Measurements from ENCODE around the gene C15orf39. TPM values are rescaled to one million over a fixed set of nuclear protein-coding genes. Genes with fewer than 3 reads are reported as not detected.

C15orf39 gene
- total RNA-seq, 2 donors from 2014 or later = 23.1 to 26.9 TPM

DNA sequence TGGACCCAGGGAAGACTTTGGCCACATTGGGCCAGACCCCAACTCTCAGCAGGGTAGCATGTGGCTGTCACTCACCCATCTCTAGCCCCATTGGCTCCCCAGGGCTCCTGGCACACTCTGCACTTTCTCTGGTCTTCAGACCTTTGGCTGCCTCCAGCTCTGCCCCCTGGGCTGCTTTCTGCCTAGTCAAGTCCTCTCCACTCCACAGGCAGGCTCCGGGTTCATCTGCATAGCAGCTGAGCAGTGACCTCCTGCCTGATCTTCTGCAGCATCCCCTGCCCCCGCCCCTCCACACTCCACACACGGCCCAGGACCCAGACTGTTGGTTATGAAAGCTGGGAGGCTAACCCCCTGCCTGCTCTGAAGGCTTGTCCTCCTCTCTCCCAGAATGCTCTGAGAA is 8.4 kb upstream of the C15orf39 start:
- no peak for ATAC-seq
- DNase-seq = no peak
- intact Hi-C loops (cut with DNase I, micrococcal nuclease) = no loop called here

DNA sequence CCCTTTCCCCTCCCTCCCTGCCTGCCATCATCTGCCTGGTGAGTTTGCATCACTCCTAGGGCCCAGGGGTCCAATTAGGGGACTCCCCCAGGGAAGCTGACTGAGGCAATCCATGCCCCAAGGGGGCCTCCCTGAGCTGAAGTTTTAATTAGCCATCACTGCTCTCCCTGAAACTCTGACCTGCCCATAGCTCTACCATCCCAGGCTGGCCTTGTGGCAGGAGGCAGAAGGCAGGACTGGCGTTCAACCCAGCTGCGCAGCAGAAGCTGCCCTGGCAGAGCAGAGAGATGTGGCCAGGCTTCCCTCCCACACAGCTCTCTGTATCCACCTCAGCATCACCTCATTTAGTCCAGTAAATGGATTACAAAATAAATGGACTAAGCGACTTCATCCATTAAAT is 7.7 kb upstream of the C15orf39 start:
- ATAC-seq = no peak
- intact Hi-C loops (cut with DNase I, micrococcal nuclease) = no loop called here

DNA sequence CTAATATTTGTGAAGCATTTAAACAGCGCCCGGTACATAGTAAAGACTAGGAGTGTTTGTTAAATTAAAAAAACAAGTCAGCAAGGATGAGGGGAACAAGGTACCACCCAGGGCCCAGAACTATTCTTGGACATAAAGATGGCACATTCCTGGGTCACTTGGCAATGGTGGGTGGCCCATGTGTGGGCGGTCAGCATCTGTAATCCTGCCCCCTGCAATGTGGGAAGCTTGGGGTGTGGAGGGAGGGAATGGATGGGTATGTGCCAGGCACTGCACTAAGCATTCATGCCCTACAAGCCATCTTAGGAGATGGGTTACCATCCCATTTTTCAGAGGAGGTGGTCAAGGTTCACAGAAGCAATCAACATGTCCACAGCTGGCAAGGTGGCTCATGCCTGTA is 7.3 kb upstream of the C15orf39 start:
- intact Hi-C loops (cut with DNase I, micrococcal nuclease) = no loop called here
- DNase-seq (no peak), ATAC-seq (no peak)

More for the DNA sequence above, 7.7 kb upstream of the C15orf39 start:
- DNase-seq = no peak

DNA sequence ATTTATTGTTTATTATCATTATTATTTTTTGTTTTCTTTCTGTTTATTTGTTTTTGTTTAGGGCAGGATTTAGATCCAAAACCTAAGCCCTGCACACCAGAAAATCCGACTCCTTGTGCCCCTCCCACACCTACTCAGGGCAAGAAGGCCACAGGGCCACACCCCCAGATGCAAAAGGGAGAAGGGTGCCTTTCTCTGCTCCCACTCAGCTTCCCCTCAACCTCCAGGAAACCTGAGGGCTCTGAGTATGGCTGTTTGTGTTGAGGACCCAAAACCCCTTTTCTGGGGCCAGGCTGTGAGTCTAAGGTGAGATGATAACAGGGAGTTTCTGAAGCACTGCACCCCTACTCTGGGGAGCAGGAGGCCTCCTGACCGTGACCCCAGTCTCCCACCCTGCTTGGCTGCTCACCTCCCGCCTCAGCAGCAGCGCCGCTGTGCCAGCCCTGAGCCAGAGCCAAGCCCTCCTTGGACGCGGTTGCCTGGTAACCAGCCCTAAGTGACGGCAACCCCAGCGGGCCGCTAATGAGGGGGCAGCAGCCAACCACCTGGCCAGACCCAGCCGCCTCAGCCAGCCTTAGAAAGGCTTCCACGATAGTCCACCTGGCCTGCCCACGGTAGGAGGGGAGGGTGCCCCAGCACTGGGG is 6.4 kb upstream of the C15orf39 start:
- DNase-seq (peak in 1 of 2 donors; percentile 34), ATAC-seq (peak; percentile 33)
- intact Hi-C loops (cut with DNase I, micrococcal nuclease) = no loop called here

DNA sequence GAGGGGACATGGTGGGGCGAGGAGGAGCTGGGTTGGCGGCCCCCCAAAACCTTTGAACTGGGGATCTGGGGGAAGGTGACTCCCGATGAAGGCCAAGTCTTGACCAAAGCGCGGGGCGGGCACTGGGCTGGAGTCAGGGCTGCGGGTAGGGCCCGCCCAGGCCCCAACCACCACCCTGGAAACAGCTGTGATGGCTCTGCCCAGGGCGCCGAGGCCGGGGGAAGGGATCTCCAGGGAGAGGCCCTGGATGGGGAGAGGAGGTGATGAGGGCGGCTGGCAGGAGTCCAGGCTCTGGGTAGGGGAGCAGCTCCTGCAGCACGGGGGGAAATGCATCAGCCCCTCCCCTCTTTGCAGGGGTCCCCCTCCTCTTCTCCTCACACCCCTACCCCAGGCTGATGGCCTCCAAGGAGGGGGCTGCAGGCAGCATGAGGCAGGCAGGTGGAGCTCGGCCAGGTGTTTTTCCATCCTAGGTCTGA is 5.9 kb upstream of the C15orf39 start:
- DNase-seq (peak in 1 of 2 donors; percentile 32), ATAC-seq (peak; percentile 20)
- intact Hi-C loops (cut with DNase I, micrococcal nuclease) = no loop called here

DNA sequence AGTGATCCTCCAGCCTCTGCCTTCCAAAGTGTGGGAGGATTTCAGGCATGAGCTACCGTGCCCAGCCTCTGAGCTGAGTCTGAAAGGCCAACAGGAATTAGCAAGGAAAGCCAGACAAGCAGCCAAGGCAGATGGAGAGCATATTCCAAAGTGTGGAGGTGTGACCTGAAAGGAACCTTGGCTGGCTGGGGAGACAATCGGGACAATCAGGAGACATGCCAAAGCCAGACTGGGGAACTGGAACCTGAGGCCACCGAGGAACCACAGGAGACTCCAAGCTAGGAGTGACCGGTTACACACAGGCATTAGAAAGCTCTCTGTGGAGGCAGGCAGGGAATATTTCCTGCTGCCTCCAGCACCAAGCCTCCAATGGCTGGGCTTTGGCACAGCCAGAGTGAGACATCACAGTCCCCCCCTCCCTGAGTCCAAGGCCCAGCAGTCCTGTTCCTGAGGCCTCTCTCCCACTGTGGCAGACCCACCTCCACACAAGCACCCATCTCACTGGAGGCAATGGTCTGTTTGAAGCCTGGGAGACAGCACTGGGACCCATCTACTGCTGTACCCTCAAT is 4.5 kb upstream of the C15orf39 start:
- intact Hi-C loops (cut with DNase I, micrococcal nuclease) = no loop called here
- ATAC-seq (no peak), DNase-seq (no peak)

DNA sequence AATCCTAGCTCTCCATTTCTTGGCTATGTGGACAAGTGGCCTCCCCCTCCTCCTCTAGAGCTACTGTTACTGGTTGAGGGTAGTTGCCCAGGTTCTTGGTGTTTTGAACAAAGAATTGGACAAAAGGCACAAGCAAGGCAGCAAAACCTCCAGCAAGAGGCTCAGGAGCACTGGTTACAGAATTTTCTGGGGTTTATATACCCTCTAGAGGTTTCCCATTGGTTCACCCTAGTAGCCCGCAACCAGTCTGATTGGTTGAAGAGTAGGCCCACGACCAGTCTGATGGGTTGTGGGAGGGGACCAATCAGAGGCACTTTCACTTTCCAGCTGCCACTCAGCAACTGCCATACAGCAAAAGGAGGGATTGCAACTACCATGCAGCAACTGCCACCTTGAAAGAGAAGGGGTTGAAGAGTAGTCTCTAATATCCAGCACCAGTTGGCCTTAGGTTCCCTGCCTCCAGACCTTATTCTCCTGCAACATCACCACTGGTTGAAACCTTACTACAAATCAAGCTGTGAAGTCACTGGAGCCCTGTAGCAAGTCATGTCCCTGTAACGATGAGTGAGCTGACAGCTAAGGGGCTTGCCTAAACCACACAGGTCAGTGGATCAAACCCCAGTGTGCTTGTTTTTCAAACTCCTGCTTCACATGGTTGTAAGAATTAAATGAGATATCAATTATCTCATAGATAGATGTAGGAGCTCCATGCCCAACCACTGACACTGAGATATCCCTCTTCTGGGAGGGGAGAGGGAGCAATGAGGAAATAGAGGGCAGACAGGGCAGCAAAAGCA is 2.9 kb upstream of the C15orf39 start:
- no peak for ATAC-seq
- DNase-seq = peak in 1 of 2 donors; percentile 63
- intact Hi-C loops (cut with DNase I, micrococcal nuclease) = no loop called here

DNA sequence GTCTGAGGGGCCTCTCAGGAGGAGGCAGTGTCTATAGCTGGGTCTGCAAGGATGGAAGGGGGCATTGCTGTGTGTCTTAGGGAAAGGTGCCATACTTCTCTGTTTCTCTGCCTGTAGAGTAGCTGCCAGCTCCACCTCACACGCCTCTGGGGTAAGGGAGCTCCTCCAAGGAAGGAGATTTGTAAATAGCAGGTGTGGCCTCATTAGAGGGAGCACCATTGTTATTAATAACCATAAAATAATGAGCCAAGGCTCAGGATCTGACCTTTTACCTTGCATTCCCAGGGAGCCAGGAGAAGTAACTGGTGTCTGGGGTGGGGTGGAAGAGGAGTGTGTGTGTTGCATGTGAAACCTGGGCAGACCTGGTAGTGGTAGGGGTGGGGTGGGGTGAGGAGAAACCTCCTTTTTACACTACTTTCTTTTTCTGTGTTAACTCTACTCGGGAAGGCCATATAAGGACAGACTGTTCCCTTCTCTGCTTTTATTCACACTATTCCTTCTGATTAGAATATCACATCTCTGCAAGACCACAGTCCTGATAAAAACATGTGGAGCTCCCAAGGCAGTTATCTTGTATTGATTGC is 2.2 kb upstream of the C15orf39 start:
- DNase-seq = no peak
- intact Hi-C loops (cut with DNase I, micrococcal nuclease) = no loop called here
- ATAC-seq = no peak

DNA sequence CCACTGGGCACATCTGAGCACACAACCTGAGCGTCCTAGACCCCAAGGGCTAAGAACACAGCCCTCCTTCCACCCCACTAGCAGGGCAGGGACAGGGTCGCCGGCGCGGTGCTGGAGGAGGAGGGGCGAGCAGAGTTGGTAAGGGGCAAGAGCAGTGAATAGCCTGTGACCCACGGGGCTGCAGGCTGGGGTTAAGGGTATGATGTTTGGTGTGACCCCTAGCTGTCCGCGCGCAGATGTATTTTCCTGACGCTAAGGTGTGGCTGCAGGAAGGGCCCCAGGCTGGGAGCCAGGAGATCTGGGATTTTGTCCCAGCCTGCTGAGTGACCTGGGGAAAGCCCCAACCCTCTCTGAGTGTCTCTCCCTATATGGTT is 1.3 kb upstream of the C15orf39 start:
- intact Hi-C loops (cut with DNase I, micrococcal nuclease) = loop anchor here (5.0 kb wide), 1 partner anchor 158 kb away; no protein-coding TSS in a partner anchor
- ATAC-seq (no peak), DNase-seq (no peak)

DNA sequence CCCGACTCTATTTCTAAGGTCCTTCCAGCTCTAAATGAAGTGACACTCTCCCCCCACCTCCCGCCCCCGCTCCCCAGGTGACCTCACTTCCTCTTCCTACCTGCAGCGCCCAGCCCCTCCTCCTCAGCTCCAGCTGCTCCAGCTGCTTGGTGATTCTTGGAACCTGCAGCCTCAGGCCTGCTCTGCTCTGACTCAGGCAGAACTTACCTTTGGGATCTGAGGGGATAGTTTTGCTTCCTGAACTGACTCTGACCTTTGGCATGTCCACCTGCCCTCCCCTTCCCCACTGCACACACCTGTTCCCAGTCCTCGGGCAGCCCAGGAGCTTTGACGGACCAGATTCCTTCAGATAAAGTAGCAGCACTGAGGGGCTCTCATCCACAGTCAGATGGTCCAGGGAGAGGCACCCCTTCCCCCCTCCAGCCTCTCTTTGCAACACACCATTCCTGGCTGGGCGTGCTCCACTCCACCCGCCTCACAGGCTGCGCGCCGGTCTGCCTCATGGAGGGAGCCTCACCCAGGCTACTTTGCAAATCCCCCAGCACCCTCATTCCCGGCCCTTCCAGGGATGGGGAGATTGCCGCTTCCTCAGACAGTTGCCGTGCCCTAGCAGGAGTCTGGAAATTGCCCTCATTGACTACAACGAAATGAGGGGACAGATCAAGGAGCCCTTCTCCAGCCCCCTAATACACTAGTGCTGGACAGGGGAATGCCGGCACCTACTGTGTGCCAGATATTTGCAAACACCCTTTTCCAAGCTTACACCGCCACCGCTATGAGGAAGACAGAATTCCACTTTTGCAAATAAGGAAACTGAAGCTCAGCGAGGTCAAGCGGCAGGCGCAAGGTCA is 692 bp upstream of the C15orf39 start:
- ATAC-seq (peak; percentile 54), DNase-seq (peak; percentile 86 to 90)
- intact Hi-C loops (cut with DNase I, micrococcal nuclease) = loop anchor here (5.0 kb wide), 1 partner anchor 159 kb away; no protein-coding TSS in a partner anchor

DNA sequence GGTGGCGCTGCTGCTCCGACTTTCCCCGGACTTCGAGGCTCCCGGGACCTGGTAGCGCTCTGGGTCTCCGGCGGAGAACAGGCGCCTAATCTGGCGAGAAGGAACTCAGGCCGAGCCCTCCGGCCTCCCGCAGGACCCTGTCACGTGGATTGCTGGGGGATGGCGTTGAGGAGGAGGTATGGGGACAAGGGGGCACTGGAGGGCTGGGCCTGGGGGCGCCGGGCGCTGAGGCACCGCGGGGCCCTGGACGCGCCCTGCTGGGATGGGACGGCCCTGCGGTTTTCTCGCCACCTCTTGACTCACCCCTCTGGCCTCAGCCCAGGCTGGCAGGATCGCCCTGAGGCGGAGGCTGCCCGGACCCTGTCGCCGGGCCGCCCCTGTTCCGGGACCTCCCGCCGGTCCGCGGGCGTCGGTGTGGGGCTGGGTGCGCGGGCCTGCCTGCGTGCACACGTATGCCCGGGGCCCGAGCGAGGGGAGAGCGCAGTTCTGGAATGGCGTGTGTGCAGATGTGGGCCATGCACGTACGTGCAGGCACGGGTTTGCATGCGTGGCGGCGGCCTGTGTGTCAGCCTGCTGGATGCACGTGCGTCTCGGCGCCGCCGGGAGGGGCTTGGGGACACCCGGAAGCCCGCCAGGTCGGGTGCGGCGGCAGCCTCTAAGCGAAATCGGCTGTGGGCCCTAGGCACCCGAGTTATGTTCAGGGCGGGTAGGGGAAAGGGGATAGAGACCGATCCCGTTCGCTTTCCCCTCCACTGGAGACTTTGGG is 752 bp downstream of the C15orf39 start:
- ATAC-seq (peak; percentile 50), DNase-seq (peak; percentile 88 to 91)
- intact Hi-C loops (cut with DNase I, micrococcal nuclease) = loop anchor here (5.0 kb wide), 1 partner anchor 160 kb away; no protein-coding TSS in a partner anchor

DNA sequence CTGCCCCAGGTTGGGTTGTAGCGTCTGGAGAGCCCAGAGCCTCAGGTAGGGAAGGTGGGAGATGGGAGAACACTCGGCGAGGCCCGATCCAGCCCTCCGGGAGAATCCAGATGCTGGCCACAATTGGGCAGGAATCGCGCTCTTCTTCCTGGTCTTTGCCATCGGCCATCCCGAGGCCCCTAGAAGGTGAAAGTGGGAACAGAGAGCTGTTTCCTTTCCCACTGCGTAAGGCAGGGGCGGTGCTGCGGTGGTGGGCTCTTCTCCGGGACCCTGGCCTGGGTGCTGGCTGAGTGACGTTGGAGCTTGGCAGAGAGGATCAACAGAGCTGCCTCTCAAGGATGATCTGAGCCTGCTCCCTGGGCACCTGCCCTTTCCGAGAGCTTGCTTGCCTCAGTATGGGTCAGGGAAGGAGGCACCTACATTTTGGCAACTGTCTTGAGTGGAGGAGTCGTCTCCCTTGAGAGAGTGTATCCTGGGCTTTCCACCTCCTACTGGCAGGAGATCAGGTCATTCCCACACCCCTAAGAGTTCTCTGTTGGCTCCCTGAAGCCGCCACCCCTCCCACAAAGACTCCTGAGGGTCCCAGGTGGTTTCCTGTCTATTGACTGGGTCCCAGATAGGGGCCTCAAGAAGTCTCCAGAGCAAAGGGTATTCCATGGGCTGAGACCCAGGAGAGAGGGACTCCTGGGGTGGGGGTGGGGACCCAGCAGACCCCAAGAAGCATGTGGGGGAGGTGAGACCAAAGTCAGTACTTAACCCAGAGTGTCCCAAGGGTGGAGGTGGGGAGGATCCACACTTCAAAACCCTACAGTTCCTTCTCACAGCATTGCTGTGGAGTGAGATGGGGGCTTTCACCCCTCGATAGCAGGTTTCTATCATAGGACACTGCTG is 1.6 kb downstream of the C15orf39 start:
- no peak for ATAC-seq
- intact Hi-C loops (cut with DNase I, micrococcal nuclease) = loop anchor here (5.0 kb wide), 1 partner anchor 161 kb away; no protein-coding TSS in a partner anchor
- DNase-seq = peak; percentile 36 to 43

DNA sequence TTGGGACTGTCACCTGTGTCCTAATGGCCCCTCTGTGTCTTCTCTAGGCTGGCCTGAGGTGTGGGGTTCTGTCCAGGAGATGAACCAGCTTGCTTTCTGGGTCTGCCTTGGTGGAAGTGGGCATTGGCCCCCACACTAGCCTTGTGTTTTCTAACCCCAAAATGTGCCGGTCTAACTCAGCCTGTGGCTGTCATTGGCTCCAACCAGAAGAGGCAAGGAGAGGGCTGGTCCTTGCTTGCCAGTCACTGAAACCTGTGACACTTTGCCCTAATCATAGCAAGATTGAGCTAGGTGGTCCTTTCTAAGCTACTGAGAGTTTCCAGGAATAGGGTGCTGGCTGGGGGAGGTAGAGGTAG is 2.2 kb downstream of the C15orf39 start:
- ATAC-seq (no peak), DNase-seq (no peak)
- intact Hi-C loops (cut with DNase I, micrococcal nuclease) = loop anchor here (2.0 to 5.0 kb wide), 2 partner anchors 162 to 173 kb away; no protein-coding TSS in a partner anchor

DNA sequence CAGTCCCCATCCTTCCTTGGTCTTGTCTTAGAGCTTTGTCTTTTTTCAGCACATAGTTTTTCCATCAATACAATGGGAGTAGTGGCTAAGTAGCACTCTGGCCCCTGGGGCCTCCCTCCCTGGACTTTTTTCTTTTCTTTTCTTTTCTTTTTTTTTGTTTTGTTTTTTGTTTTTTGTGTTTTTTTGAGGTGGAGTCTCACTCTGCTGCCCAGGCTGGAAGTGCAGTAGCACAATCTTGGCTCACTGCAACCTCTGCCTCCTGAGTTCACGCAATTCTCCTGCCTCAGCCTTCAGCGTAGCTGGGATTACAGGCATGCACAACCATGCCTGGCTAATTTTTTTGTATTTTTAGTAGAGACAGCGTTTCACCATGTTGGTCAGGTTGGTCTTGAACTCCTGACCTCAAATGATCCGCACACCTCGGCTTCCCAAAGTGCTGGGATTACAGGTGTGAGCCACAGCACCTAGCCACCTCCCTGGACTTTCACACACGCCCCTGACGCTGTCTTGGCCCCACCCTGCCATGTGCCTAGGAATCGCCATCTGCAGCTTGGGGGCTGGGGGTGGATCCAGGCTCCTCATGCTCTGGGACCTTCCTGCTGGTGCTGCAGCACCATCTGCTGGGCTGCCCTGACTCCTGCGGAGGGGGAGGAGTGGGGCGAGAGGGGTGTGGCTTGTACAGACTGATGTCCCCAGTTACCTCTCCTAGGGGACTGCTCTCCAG is 2.8 kb downstream of the C15orf39 start:
- peak; percentile 62 for ATAC-seq

DNA sequence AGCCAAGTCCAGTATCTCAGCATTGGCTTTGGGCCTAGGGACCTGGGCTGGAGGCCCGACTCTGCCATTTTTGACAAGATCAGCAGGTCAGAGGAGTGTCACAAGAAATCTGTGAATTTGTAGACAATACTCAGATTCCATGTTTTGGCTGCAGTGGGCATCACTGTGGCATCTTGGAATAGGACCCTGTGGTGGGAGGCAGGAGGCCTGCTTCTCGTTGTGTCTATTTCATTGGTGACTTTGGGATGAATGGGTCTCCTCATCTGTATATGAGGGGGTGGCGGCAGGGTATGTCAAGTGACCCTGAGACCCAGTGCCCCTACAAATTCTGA is 3.3 kb downstream of the C15orf39 start:
- ATAC-seq = no peak
- intact Hi-C loops (cut with DNase I, micrococcal nuclease) = loop anchor here (2.0 to 5.0 kb wide), 2 partner anchors 173 to 174 kb away; no protein-coding TSS in a partner anchor
- no peak for DNase-seq

More for the DNA sequence above, 2.8 kb downstream of the C15orf39 start:
- intact Hi-C loops (cut with DNase I, micrococcal nuclease) = loop anchor here (2.0 to 5.0 kb wide), 3 partner anchors 162 to 174 kb away; no protein-coding TSS in a partner anchor
- peak; percentile 95 to 96 for DNase-seq

DNA sequence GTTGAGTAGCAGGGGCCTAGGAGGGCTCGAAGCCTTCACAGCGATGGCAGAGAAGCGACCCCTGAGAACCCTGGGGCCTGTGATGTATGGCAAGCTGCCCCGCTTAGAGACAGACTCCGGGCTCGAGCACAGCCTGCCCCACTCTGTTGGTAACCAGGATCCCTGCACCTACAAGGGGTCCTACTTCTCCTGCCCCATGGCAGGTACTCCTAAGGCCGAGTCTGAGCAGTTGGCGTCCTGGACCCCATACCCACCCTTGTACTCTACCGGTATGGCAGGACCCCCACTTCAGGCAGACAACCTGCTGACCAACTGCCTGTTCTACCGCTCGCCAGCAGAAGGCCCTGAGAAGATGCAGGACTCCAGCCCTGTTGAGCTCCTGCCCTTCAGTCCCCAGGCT is 4.3 kb downstream of the C15orf39 start:
- ATAC-seq (no peak), DNase-seq (no peak)
- intact Hi-C loops (cut with DNase I, micrococcal nuclease) = loop anchor here in 1 of 2 donors (5.0 kb wide), 1 partner anchor 174 kb away; no protein-coding TSS in a partner anchor
